Body of pancreas (tissue), 4 donors: ENCODE data around the gene C14orf119.

Experiments used
- POLR2A ChIP-seq, 3 donors: fragments of 450-650 bp; IDR thresholded peaks; one replicate each; pipeline ENCODE4 v1.6.1; 2016; ENCODE audit warnings: antibody characterized with exemption in 3 of 3, mild to moderate bottlenecking in 2 of 3
- TF ChIP-seq, protein P1 (sequence below), 7 experiments: fragments of 450-650 bp in 4 of 7; fragments of 200-600 bp in 3 of 7; sonication (generic) in 3 of 7; IDR thresholded peaks; one replicate each; pipeline ENCODE4 v1.5.1; 2016 to 2019; ENCODE audit warnings: antibody characterized with exemption in 7 of 7

DNA sequence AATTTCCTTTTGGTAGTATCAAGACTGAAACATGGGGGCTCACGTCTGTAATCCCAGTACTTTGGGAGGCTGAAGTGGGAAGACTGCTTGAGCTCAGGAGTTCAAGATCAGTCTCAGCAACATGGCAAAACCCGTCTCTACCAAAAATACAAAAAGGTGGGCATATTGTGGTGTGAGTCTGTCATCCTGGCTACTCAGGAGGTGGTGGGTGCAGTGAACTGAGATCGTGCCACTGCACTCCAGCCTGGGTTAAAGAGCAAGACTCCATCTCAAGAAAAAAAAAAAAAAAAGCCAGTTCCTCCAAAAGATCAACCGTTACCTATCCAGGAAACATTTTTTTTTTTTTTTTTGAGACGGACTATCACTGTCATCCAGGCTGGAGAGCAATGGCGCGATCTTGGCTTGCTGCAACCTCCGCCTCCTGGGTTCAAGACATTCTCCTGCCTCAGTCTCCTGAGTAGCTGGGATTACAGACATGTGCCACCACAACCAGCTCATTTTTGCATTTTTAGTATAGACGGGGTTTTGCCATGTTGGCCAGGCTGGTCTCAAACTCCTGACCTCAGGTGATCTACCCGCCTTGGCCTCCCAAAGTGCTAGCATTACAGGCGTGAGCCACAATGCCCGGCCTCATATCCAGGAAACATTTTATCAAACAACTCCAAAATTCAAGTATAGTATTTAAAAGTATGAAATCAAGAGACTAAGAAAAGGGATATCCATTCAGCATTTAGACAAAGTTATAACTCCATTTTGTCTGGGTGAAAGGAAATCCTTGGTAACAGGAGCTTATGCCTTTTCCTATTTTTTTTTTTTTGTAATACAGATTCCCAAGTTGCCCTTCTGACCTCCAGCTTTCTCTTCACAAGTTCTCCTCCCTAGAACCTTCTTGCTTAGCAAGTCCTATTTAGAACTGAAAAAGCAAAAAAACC is 3.7 kb upstream of the C14orf119 start:
- TF ChIP-seq, protein P1, sequence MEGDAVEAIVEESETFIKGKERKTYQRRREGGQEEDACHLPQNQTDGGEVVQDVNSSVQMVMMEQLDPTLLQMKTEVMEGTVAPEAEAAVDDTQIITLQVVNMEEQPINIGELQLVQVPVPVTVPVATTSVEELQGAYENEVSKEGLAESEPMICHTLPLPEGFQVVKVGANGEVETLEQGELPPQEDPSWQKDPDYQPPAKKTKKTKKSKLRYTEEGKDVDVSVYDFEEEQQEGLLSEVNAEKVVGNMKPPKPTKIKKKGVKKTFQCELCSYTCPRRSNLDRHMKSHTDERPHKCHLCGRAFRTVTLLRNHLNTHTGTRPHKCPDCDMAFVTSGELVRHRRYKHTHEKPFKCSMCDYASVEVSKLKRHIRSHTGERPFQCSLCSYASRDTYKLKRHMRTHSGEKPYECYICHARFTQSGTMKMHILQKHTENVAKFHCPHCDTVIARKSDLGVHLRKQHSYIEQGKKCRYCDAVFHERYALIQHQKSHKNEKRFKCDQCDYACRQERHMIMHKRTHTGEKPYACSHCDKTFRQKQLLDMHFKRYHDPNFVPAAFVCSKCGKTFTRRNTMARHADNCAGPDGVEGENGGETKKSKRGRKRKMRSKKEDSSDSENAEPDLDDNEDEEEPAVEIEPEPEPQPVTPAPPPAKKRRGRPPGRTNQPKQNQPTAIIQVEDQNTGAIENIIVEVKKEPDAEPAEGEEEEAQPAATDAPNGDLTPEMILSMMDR (IDR thresholded peaks at IDR 0.05), result no peak
- TF ChIP-seq POLR2A (IDR thresholded peaks at IDR 0.05), result no peak
